ENCODE data around the gene SCLY.
A peak's percentile ranks its signal among the peaks of the same experiment; 100 is the strongest.
"Not testable (repeated sequence)": the region's sequence is repeated elsewhere in the genome, so short reads cannot be mapped to it uniquely, and the experiment has no call there.

Gene SCLY

DNA sequence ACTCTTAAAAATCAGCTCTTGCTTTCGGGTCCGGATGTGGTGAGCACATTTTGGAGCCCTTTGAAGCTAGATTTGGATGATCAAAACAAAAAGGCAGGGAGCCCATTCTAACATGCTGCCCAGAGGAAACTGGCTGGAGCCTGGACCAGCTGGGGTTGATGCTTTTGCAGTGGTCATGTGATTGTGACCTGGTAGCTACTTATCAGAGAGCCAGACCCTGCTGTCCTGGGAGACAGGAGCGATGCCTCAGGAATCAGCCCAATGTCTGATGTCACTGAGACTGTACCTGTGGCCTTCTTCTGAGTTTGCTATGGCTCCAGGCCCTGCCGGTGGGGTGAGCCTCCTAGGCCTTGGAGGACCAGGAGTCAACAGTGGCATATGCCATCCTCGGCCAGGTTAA, 18.7 kb upstream of the SCLY start:
- no peak for DNase-seq (ENCODE audit: low read depth)

DNA sequence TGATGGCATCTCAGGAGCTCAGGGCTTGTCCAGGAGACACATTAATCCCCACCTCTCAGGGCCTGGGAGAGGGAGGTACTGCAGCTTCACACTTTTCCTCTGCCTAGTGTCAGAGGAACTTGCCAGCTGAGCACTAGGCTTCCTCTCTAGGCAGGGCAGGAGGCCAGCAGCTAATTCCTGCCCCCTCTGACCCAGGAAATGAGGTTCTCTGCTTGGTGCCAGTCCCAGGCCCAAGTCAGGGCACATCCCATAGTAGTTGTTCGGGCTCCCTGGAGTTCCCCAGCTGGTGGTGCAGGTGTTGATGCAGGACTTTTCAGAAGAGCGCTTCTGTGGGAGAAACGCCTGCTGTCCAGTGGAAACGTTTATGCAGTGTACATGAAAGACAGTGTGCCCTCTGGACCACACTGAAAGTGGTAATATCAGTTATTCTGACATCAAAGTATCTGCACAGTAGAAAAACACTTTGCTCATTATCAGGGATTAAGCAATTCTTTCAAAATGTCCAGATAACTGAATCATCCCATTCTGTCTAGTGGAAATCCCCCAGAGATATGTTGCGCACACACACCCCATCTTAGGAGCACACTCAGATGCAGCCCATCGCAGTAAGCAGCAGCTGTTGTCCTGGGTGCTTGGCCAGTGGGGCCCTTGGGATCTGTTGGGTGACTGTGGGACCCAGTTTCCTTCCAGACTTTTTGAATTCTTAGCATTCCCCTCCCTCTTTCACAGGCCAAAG, 17.8 kb upstream of the SCLY start:
- DNase-seq (ENCODE audit: low read depth) = no peak

DNA sequence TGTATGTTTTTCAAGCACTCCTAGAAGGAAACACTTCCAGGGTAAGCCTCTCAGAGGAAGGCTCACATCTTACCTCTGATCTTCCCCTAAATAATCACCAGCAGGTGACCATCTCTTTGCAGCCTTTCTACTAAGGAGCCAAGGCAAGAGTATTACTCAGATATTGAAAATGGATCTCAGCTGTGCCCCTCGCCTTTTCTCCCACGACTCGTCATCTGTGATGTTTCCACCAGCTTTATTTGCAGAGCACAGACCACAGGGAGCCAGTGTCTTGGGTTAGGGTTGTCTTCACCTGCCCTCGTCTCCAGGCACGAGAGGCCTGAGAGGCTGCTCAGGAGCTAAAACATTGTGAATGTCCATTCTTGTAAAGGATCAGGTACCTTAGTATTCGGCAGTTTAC, 16.9 kb upstream of the SCLY start:
- no peak for DNase-seq (ENCODE audit: low read depth)

DNA sequence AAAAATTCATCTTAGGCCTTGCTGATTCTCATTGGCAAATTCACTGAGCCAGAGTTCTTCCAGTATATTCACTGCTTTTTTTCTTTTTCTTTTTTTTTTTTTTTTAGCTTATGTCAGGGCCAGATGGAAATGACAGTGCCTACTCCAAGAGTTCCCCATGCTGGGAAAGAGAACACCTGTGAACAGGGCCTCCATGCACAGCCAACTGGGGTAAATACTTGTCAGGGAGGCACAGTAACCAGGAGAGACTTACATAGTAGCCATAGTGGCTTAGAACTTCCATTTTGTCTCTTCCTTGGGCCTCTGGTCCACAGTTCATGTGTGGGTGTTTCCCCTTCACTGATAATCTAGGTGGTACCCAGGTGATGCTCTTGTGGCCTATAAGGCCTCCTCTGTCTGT, 15.2 kb upstream of the SCLY start:
- DNase-seq (ENCODE audit: low read depth) = no peak

DNA sequence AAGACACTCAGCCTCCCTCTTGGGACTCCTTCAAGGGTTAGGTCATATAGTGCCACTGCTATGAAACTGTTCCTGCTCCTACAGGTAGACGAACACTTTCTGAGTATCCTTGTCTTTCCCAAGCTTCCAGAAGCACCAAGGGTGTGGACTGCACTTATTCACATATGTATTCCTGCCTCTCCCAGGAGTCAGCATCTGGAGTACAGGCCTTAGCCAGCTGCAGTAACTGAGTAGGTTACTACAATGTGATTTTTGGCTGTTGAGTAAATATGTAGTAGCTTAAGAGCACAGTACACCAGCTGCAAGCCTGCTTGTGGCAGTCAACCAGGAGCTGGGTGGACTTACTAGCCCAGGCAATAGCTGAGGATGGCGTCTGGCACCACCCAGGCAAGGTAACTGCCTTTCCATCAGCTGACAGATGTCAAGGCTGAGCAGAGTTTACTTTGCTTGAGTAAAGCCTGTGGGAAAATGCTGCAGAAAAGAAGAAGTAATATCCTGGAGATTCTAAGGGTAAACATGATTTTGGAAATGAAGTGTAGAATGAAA, 14.0 kb upstream of the SCLY start:
- DNase-seq (ENCODE audit: low read depth) = no peak

DNA sequence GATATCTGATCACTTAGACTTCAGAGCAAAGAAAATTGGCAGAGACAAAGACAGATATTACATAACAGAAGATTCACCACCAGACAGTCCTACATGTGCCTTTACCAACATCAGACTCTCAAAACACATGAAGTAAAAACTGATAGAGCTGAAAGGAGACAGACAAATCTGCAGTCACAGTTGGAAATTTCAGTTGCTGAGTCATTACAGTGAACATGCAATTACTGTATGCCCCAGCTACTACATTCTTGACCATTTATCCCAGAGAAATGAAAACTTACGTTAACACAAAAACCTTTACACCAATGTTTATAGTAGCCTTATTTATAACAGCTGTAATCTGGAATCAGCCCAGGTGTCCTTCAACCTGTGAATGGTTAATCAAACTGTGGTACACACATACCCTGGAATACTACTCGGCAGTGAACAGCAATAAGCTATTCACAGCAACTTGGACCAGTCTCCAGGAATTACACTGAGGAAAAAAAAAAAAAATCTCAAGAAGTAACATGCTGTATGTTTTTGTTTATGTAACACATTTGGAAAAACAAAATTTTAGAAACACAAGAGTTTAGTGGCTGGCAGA, 7.5 kb upstream of the SCLY start:
- no peak for DNase-seq (ENCODE audit: low read depth)

DNA sequence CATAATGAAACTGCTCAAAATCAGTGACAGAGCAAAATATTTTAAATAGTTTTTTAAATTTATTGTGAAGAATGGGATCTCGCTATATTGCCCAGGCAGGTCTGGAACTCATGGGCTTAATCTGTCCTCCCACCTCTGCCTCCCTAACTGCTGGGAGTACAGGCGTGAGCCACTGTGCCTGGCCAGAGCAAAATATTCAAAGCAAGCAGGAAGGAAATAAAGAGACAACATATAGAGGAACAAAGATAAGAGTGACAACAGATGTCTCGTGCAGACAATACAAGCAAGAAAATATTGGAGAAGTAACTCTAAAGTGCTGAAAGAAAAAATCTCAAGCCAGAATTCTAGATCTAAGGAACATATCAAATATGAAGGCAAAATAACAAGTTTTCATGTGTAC, 5.0 kb upstream of the SCLY start:
- DNase-seq (ENCODE audit: low read depth) = peak; percentile 52

DNA sequence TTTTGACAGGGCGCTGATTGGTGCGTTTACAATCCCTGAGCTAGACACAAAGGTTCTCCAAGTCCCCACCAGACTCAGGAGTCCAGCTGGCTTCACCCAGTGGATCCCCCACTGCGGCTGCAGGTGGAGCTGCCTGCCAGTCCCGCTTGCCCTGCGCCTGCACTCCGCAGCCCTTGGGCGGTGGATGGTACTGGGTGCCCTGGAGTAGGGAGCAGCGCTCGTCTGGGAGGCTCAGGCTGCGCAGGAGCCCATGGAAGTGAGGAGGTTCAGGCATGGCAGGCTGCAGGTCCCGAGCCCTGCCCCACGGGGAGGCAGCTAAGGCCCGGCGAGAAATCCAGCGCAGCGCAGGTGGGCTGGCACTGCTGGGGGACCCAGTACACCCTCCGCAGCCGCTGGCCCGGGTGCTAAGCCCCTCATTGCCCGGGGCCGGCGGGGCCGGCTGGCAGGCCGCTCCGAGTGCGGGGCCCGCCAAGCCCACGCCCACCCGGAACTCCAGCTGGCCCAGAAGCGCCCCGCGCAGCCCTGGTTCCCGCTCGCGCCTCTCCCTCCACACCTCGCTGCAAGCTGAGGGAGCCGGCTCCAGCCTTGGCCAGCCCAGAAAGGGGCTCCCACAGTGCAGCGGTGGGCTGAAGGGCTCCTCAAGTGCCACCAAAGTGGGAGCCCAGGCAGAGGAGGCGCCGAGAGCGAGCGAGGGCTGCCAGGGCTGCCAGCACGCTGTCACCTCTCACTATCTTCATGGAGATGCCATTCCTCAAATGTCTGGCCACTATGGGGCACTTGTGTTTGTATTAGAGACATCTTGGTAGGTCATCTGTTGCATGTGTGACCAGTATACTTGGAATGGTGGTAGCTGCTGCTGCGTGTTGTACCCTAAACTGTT, 2.9 kb upstream of the SCLY start:
- not testable (repeated sequence) for DNase-seq (ENCODE audit: low read depth)

DNA sequence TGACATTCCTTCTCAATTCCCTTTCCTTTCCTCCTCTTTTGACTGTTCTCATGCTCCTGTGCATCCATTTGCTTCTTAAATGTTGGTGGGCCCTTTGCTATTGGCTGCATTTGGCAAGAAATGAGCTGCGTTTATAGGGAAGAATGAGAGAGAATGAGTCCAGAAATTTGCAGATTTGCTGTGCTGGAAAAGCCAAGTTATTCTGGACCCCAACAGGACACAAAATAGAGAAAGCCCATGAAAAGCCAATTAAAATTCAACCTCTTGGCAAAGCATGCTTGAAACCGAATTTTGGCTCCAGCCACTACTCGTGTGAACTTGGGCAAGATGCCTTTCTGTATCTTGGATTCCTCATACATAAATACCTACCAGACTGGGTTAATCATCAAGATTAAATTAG, 1.3 kb upstream of the SCLY start:
- DNase-seq (ENCODE audit: low read depth) = no peak

DNA sequence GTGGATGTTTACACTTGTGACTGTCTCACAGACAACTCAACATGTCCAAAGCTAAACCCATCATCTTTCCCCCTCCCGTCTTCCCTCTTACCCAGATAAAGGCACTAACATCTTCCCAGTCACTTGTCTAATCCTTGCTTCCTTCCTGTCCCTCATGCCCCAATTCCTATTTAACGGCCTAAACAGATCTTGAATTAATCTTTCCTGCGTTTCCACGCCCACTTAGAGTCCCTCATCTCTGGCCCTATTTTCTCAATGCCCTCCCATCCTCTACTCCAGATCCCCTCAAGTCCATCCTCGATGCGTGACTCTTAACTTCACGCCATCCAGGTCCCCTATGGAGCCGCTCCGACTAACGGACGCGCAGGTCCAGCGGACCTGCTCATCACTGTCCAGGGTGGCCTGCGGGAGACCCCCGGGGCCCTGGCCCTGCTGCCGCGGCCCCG, 682 bp upstream of the SCLY start:
- DNase-seq (ENCODE audit: low read depth) = peak; percentile 58

DNA sequence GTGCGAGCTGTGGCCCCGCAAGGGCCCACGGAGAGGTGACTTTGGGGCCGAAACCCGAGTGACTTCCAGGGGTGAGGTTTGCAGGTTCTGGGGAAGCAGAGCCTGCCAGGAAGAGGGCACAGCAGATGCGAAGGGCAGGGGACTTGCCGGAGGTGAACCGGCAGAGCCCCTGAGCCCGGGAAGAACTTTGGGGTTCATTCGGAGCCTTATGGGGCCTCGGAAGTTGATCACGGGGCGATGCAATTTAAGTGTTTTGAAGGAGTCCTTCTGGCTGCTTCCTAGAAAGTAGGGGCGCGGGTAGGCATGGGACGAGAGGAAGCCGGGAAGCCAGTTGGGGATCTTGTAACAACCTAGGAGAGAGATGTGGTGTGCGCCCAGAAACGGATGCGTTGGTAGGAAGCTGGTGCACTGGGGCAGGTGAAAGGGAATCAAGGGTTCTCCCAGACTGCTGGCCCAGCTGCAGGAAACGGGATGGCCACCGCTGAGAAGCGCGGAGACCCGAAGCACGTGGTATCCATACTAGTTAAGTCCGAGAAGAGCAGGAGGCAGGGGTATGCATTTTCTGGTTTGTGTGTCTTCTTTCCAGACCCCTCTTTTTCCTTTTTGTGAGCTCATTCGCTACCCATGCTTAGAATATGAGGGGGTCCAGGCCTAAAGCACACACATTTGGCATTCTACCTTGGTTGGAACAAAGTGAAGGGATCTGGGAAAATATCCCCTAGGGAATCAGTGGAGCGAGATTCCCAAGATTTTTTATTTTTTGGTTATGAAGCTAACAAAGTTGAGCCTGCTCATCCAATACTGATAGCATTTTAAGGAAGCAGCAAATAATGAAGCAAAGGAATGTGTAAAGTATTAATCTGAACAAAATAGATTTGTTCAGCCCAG, 758 bp downstream of the SCLY start:
- peak; percentile 53 for DNase-seq (ENCODE audit: low read depth)

DNA sequence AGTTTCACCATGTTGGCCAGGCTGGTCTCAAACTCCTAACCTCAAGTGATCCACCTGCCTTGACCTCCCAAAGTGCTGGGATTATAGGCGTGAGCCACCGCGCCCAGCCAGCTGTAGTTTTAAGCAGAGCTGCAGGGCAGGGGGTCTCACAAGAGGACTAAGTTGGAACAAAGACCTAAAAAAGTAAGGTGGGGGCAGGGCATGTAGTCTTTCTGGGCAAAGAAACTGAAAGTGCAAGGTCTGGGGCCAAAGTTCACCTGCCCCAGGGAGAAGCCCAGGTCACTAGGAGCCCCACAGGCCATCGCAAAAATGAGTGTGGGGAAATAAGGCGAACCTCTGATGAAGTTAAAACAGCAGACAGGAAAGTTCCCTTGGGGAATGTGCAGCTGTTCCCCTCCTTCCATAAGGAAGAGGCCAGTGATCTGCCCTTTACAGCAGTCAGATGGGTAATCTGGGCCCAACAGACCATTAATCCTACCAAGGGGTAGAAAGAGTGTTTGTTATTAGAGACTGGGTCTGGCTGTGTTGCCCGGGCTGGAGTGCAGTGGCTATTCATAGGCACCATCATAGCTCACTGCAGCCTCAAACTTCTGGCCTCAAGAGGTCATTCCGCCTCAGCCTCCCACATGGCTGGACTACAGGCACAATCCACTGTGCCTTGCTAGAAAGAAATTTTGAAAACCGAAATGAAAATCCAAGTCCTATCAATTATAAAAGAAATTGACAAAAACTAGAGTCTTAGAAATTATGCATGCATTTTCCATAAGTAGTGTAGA, 2.8 kb downstream of the SCLY start:
- DNase-seq (ENCODE audit: low read depth) = no peak

DNA sequence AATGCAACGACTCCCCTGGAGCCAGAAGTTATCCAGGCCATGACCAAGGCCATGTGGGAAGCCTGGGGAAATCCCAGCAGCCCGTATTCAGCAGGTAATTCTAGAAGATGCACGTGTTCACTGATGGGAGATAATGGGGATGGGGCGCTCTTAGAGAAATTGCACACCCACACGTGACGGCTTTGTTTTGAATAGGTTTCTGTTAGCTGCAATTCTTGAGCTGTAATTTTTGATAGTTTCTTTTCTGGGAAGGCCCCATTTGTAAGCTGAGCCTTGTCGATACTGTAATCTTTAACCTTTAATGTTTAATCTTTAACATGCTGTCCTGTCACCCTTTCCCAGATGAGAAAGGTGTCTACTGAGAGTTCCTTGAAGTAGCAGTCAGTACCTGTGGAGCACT, 3.6 kb downstream of the SCLY start:
- DNase-seq (ENCODE audit: low read depth) = no peak

DNA sequence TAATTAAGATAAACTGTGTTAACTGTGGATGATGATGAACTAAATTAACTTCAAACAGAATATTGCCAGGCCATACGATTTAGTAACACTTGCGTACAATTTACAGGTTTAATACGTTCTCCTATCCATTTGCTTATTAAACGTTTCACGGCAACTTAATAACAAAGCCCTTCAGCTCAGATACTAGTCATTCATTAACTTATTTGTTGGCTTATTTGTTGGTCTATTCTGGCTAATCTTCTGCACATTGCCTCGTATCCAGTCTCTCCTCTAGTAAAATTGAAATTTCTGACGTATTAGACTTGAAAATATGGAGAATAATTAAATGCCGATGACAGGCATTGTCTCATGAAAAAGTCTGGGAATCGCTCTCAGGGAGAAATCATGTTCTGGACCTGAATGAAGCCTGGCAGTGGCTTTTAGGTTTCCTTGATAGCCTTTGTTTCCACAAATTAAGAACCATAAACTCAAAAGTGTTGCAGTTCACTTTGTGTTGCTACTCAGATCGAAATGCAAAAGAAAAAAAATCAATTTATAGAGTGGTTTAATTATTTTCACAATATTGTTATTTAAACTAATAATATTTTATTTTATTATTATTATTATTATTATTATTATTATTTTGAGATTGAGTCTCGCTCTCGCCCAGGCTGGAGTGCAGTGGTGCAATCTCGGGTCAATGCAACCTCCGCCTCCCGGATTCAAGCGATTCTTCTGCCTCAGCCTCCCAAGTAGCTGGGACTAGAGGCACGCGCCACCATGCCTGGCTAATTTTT, 4.5 kb downstream of the SCLY start:
- DNase-seq (ENCODE audit: low read depth) = no peak

DNA sequence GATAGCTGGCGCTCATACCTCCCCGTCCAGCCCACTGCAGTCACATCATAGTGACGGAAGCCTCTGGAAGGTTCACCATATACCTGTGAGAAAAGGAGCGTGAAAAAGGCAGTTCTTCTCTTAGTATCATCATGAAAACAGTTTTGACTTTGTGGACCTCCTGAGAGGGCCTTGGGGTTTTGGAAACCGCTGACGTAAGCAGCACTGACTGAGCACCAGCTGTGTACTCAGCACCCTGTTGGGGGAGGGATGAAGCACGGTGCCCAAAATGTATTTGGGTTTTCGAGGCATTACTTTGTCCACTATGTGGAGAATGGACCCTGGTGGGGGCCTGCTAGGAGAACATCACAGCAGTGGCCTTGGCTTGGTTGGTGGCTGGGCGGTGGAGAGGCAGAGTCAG, 5.4 kb downstream of the SCLY start:
- DNase-seq (ENCODE audit: low read depth) = no peak

DNA sequence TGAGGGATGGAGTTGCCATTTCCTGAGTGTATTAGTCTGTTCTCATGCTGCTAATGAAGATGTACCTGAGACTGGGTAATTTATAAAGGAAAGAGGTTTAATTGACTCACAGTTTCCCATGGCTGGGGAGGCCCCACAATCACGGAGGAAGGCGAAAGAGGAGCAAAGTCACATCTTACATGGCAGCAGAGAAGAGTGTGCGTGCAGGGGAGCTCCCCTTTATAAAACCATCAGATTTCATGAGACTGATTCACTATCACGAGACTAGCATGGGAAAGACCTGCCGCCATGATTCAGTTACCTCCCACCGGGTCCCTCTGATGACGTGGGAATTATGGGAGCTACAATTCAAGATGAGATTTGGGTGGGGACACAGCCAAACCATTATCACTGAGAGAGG, 5.9 kb downstream of the SCLY start:
- not testable (repeated sequence) for DNase-seq (ENCODE audit: low read depth)

DNA sequence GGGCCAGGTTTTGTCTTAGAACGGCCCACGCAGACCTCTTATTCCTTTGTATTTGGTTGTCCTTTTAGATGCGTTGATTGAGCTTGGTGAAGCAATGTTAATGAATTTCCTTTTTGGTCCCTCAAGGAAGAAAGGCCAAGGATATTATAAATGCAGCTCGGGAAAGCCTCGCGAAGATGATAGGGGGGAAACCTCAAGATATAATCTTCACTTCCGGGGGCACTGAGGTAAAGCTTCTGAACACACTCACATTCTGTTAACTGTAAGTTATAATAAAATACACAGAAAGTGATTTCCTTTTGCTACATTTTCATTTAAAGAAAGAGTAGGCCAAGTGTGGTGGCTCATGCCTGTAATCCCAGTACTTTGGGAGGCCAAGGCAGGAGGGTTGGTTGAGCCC, 7.1 kb downstream of the SCLY start:
- no peak for DNase-seq (ENCODE audit: low read depth)

DNA sequence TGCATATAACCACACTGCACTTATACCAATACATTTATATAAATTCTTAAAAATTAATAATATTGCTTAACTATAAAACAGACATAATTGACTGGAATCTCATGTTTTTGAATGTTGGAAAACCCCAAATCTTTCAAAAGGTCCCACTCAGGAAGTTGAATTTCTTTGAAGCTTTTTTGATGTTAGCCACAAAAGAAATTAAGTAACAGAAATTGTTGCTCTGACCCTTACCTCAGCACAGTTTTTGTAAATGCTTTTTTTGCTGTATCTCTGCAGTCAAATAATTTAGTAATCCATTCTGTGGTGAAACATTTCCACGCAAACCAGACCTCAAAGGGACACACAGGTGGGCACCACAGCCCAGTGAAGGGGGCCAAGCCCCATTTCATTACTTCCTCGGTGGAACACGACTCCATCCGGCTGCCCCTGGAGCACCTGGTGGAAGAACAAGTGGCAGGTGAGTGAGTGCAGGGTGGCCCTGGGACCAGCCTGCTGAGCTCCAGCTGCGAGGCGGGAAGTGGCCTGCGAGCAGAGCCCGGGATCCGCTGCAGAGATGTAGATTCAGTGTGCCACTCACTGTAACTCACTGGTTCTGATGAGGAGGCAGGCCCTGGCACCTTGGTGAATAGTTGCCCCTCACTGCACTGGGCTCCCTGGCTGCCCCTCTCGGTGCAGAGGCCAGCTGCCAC, 8.4 kb downstream of the SCLY start:
- DNase-seq (ENCODE audit: low read depth) = no peak

DNA sequence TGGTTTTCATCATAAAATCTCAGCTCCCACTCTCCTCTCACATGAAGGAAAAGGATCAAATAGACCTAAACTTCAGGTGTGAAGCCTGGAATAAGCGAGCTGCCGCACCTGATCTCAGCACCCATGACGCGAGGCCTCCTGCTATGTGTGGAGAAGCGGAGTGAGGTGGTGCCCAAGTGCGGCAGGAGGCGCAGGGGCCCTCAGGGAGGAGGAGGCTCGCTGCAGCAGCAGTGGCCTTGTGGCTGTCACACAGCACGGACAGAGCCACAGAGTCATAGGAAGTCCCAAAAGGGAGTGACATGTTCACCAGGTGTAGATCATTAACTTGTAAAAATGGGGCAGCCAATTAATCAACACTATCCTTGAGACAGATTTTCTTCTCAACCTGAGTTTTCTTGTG, 9.1 kb downstream of the SCLY start:
- DNase-seq (ENCODE audit: low read depth) = no peak

DNA sequence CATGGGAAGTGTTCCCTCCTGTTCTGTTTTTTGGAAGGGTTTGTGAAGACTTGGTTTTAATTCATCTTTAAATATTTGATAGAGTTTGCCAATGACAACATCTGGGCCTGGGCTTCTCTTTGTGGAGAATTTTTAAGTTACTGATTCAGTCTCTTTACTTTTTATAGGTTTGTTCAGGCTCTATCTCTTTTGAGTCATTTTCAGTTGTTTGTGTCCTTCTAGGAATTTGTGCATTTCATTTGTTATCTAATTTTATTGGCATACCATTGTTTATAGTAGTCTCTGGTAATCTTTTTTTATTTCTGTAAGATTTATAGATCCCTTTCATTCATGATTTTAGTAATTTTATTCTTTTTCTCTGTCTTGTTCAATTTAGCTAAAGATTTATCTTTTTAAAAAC, 14.6 kb downstream of the SCLY start:
- no peak for DNase-seq (ENCODE audit: low read depth)

Measured in CMK (cell line).